DND-41 (cell line): ENCODE data around the gene CABLES2.

Experiments used
- CTCF ChIP-seq: IDR thresholded peaks from 2 replicates; pipeline ENCODE4 v1.5.1; 2012; ENCODE audit warnings: borderline replicate concordance, low read length, moderate library complexity, mild to moderate bottlenecking; ENCODE audit not compliant: poor library complexity, severe bottlenecking; ENCODE audit errors: extremely low read depth
- EZH2 ChIP-seq: IDR thresholded peaks from 3 replicates; pipeline ENCODE4 v1.6.1; 2012; ENCODE audit warnings: borderline replicate concordance, low read depth, mild to moderate bottlenecking, moderate library complexity, low read length, inconsistent platforms; ENCODE audit not compliant: severe bottlenecking

DNA sequence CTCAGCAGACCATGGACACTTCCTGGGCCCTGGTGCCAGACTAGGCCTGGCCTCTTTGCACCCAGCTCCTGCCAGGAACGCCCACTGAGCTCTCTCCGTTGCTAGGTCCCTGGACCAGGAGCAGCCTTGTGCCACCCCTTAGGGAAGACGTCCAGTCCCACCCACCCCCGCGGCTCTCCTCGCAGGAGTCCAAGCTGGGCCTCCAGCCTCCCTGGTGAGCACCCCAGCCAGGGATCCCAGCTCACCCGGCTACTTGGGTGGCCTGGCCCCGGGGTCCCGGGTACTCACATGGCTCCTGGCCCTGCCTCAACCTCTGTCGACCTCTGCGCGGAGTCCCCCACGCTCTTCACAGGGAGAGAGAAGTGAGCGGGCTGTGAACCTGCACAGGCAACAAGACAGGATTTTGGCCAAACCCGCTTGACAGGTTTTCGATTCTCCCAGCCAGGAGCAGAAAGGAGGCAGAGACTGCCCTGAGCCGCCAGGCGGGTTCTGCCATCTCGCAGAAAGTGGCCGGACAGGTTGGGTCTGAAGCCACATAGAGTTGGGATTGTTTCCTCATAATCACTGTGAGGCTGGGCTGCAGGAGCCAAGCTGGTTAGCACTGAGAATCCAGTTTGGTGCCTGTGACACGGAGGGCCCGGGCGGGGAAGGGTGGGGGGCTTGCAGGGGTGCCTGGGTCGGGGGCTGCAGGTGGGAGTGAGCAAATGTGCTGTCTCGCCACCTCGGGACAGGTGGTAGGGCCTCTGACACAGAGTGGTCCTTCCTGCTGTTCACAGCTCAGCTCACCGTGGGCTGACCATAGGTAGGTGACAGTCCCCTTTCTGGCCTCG is 20.3 kb upstream of the CABLES2 start, which contains the start of gene RBBP8NL:
- TF ChIP-seq EZH2 (no peak), CTCF (no peak)
